ENCODE measurements around the gene GDPD3. TPM values are rescaled to one million over a fixed set of nuclear protein-coding genes. Genes with fewer than 3 reads are reported as not detected.

The GDPD3 gene
- total and polyA plus RNA-seq, 2 of the 13 experiments (the other 11 are each of a cell fraction or from before 2014, with no cell fraction given) = 18.7 to 20.6 TPM

DNA sequence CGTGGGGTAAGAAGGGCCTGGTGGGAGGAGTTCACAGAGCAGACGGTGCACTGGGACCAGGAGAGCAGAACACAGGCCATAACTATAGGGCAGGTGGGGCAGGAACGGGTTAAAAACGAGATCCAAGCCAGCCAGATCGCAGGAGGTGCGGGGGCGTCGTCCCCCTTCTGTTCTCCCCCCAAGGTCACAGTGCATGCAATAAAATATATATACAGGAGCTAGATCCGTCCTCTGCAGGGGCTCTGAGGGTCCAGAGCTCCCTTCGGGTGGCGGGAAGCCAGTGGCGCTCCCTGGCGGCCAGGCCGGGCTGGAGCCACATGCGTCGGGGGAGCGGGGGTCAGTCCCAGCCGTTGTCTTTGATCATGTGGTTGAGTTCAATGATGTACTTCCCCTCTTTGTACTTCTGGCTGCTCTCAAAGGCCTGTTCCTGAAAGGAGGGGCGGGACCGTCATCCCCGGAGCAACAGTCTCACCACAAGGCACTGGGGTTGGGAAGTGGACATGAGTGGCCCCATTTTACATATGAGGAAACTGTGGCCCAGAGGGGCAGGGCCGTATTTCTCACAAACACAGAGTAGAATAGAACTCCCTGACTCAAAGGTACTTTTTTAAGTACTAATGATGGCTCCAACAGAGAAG lies 20.8 kb downstream of the GDPD3 start (continued):
- TF ChIP-seq HNF1A (IDR thresholded peaks at IDR 0.05; ENCODE audit: low read depth) (no peak), HNF1A (CRISPR knock-in tag; IDR thresholded peaks at IDR 0.05; ENCODE audit: borderline replicate concordance) (peak; percentile 49; the same call in 1 of the 2 replicates), HOXD1 (CRISPR knock-in tag; IDR thresholded peaks at IDR 0.05) (peak; percentile 82; the same call in 1 of the 2 replicates), FOXO1 (CRISPR knock-in tag; IDR thresholded peaks at IDR 0.05) (peak; percentile 58; the same call in 1 of the 2 replicates), ZNF792 (CRISPR knock-in tag; IDR thresholded peaks at IDR 0.05) (0 out of 2 replicates have a peak, but pooled peaks have one; percentile 56), POLR2AphosphoS2 (IDR thresholded peaks at IDR 0.05; ENCODE audit: low read depth, low read length) (no peak), ZNF441 (CRISPR knock-in tag; IDR thresholded peaks at IDR 0.05; ENCODE audit: borderline replicate concordance) (0 out of 2 replicates have a peak, but pooled peaks have one; percentile 39), CHD2 (IDR thresholded peaks at IDR 0.05; ENCODE audit: low read depth, low read length) (no peak), IRF1 (CRISPR knock-in tag; IDR thresholded peaks at IDR 0.05; ENCODE audit: low read depth) (0 out of 2 replicates have a peak, but pooled peaks have one; percentile 69), ZNF225 (CRISPR knock-in tag; IDR thresholded peaks at IDR 0.05) (no peak)
- TF ChIP-seq, protein P1, sequence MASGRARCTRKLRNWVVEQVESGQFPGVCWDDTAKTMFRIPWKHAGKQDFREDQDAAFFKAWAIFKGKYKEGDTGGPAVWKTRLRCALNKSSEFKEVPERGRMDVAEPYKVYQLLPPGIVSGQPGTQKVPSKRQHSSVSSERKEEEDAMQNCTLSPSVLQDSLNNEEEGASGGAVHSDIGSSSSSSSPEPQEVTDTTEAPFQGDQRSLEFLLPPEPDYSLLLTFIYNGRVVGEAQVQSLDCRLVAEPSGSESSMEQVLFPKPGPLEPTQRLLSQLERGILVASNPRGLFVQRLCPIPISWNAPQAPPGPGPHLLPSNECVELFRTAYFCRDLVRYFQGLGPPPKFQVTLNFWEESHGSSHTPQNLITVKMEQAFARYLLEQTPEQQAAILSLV (CRISPR knock-in tag; IDR thresholded peaks at IDR 0.05; ENCODE audit: borderline replicate concordance) = peak; percentile 34; the same call in 1 of the 2 replicates
- TF ChIP-seq, protein P2, sequence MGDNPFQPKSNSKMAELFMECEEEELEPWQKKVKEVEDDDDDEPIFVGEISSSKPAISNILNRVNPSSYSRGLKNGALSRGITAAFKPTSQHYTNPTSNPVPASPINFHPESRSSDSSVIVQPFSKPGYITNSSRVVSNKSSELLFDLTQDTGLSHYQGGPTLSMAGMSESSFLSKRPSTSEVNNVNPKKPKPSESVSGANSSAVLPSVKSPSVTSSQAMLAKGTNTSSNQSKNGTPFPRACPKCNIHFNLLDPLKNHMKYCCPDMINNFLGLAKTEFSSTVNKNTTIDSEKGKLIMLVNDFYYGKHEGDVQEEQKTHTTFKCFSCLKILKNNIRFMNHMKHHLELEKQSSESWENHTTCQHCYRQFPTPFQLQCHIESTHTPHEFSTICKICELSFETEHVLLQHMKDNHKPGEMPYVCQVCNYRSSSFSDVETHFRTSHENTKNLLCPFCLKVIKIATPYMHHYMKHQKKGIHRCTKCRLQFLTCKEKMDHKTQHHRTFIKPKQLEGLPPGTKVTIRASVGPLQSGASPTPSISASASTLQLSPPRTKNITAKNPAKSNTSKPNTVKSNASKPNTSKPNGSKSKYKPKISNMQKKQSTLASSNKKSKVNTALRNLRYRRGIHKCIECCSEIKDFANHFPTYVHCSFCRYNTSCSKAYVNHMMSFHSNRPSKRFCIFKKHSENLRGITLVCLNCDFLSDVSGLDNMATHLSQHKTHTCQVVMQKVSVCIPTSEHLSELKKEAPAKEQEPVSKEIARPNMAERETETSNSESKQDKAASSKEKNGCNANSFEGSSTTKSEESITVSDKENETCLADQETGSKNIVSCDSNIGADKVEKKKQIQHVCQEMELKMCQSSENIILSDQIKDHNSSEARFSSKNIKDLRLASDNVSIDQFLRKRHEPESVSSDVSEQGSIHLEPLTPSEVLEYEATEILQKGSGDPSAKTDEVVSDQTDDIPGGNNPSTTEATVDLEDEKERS (CRISPR knock-in tag; IDR thresholded peaks at IDR 0.05) = peak; percentile 81; the same call in 1 of the 2 replicates
- TF ChIP-seq, protein P3, sequence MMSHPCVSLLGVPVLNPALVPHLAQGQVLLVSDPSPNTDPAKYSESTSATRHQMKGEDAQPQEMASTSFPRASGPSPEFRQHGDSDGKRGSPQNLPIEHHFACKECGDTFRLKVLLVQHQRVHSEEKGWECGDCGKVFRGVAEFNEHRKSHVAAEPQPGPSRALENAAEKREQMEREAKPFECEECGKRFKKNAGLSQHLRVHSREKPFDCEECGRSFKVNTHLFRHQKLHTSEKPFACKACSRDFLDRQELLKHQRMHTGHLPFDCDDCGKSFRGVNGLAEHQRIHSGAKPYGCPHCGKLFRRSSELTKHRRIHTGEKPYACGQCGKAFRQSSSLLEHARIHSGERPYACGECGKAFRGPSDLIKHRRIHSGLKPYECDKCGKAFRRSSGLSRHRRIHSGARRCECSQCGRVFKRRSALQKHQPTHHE (CRISPR knock-in tag; IDR thresholded peaks at IDR 0.05; ENCODE audit: borderline replicate concordance) = peak; percentile 46; the same call in 1 of the 2 replicates
- TF ChIP-seq, protein P4, sequence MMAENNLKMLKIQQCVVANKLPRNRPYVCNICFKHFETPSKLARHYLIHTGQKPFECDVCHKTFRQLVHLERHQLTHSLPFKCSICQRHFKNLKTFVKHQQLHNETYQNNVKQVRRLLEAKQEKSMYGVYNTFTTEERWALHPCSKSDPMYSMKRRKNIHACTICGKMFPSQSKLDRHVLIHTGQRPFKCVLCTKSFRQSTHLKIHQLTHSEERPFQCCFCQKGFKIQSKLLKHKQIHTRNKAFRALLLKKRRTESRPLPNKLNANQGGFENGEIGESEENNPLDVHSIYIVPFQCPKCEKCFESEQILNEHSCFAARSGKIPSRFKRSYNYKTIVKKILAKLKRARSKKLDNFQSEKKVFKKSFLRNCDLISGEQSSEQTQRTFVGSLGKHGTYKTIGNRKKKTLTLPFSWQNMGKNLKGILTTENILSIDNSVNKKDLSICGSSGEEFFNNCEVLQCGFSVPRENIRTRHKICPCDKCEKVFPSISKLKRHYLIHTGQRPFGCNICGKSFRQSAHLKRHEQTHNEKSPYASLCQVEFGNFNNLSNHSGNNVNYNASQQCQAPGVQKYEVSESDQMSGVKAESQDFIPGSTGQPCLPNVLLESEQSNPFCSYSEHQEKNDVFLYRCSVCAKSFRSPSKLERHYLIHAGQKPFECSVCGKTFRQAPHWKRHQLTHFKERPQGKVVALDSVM (CRISPR knock-in tag; IDR thresholded peaks at IDR 0.05) = no peak; the same call in 1 of the 2 replicates

All from HepG2 (cell line).